HEK293 (cell line): Measurements from ENCODE around the gene RPL6.

Source experiments
- GLI4 ChIP-seq: fragments of 450-650 bp; formaldehyde crosslinking; IDR thresholded peaks from 2 replicates; pipeline ENCODE4 v1.5.1; 2016; ENCODE audit warnings: missing biosample characterization, missing genetic modification characterization
- KLF8 ChIP-seq: fragments of 450-650 bp; formaldehyde crosslinking; IDR thresholded peaks from 2 replicates; pipeline ENCODE4 v1.5.1; 2016; ENCODE audit warnings: missing biosample characterization, missing genetic modification characterization
- MYNN ChIP-seq: fragments of 450-650 bp; formaldehyde crosslinking; IDR thresholded peaks from 2 replicates; pipeline ENCODE4 v1.5.1; 2016; ENCODE audit warnings: missing biosample characterization, missing genetic modification characterization, borderline replicate concordance
- YY2 ChIP-seq: fragments of 450-650 bp; formaldehyde crosslinking; IDR thresholded peaks from 2 replicates; pipeline ENCODE4 v1.5.1; 2016; ENCODE audit warnings: missing biosample characterization, missing genetic modification characterization
- ZBTB1 ChIP-seq: fragments of 450-650 bp; formaldehyde crosslinking; IDR thresholded peaks from 2 replicates; pipeline ENCODE4 v1.5.1; 2016; ENCODE audit warnings: missing biosample characterization, missing genetic modification characterization
- ZNF132 ChIP-seq: fragments of 450-650 bp; formaldehyde crosslinking; IDR thresholded peaks from 2 replicates; pipeline ENCODE4 v1.5.1; 2017; ENCODE audit warnings: missing biosample characterization, missing genetic modification characterization, borderline replicate concordance
- ZNF146 ChIP-seq: fragments of 450-650 bp; formaldehyde crosslinking; IDR thresholded peaks from 2 replicates; pipeline ENCODE4 v1.5.1; 2016; ENCODE audit warnings: missing biosample characterization, missing genetic modification characterization
- ZNF202 ChIP-seq: fragments of 450-650 bp; formaldehyde crosslinking; IDR thresholded peaks from 2 replicates; pipeline ENCODE4 v1.5.1; 2016; ENCODE audit warnings: missing biosample characterization, missing genetic modification characterization, borderline replicate concordance
- ZNF239 ChIP-seq: fragments of 450-650 bp; formaldehyde crosslinking; IDR thresholded peaks from 2 replicates; pipeline ENCODE4 v1.5.1; 2016; ENCODE audit warnings: missing biosample characterization, missing genetic modification characterization
- ZNF266 ChIP-seq: fragments of 450-650 bp; formaldehyde crosslinking; IDR thresholded peaks from 2 replicates; pipeline ENCODE4 v1.5.1; 2016; ENCODE audit warnings: missing biosample characterization, missing genetic modification characterization, low read depth
- ZNF335 ChIP-seq: fragments of 450-650 bp; formaldehyde crosslinking; conservative IDR thresholded peaks from 2 replicates; pipeline ENCODE4 v1.5.1; 2016; ENCODE audit warnings: missing biosample characterization, missing genetic modification characterization
- ZNF394 ChIP-seq: fragments of 450-650 bp; formaldehyde crosslinking; IDR thresholded peaks from 2 replicates; pipeline ENCODE4 v1.5.1; 2016; ENCODE audit warnings: missing biosample characterization, missing genetic modification characterization, mild to moderate bottlenecking, moderate library complexity, borderline replicate concordance
- ZNF629 ChIP-seq: fragments of 450-650 bp; formaldehyde crosslinking; IDR thresholded peaks from 2 replicates; pipeline ENCODE4 v1.5.1; 2017; ENCODE audit warnings: missing biosample characterization, missing genetic modification characterization
- ZNF670 ChIP-seq: fragments of 450-650 bp; formaldehyde crosslinking; IDR thresholded peaks from 2 replicates; pipeline ENCODE4 v1.5.1; 2016; ENCODE audit warnings: missing biosample characterization, missing genetic modification characterization, low read depth
- ZNF677 ChIP-seq: fragments of 450-650 bp; IDR thresholded peaks from 2 replicates; pipeline ENCODE4 v1.5.0; 2018; ENCODE audit warnings: missing biosample characterization, mild to moderate bottlenecking, missing genetic modification characterization, moderate library complexity
- ZNF777 ChIP-seq: fragments of 450-650 bp; formaldehyde crosslinking; IDR thresholded peaks from 2 replicates; pipeline ENCODE4 v1.5.1; 2017; ENCODE audit warnings: missing biosample characterization, missing genetic modification characterization, borderline replicate concordance
- TF ChIP-seq, protein P1 (sequence below): fragments of 450-650 bp; formaldehyde crosslinking; IDR thresholded peaks from 2 replicates; pipeline ENCODE4 v1.5.1; 2017; ENCODE audit warnings: missing biosample characterization, missing genetic modification characterization
- TF ChIP-seq, protein P2 (sequence below): fragments of 450-650 bp; formaldehyde crosslinking; IDR thresholded peaks from 2 replicates; pipeline ENCODE4 v1.5.1; 2016; ENCODE audit warnings: missing biosample characterization, missing genetic modification characterization, borderline replicate concordance
- TF ChIP-seq, protein P3 (sequence below): fragments of 450-650 bp; formaldehyde crosslinking; IDR thresholded peaks from 2 replicates; pipeline ENCODE4 v1.5.1; 2016; ENCODE audit warnings: missing biosample characterization, missing genetic modification characterization
- TF ChIP-seq, protein P4 (sequence below): fragments of 450-650 bp; formaldehyde crosslinking; IDR thresholded peaks from 2 replicates; pipeline ENCODE4 v1.5.1; 2016; ENCODE audit warnings: missing biosample characterization, missing genetic modification characterization, low read depth
- TF ChIP-seq, protein P5 (sequence below): fragments of 450-650 bp; formaldehyde crosslinking; conservative IDR thresholded peaks from 2 replicates; pipeline ENCODE4 v1.5.1; 2016; ENCODE audit warnings: low read depth, missing biosample characterization, missing genetic modification characterization
- TF ChIP-seq, protein P6 (sequence below): fragments of 450-650 bp; formaldehyde crosslinking; IDR thresholded peaks from 2 replicates; pipeline ENCODE4 v1.5.1; 2016; ENCODE audit warnings: missing biosample characterization, missing genetic modification characterization

The RPL6 gene

DNA sequence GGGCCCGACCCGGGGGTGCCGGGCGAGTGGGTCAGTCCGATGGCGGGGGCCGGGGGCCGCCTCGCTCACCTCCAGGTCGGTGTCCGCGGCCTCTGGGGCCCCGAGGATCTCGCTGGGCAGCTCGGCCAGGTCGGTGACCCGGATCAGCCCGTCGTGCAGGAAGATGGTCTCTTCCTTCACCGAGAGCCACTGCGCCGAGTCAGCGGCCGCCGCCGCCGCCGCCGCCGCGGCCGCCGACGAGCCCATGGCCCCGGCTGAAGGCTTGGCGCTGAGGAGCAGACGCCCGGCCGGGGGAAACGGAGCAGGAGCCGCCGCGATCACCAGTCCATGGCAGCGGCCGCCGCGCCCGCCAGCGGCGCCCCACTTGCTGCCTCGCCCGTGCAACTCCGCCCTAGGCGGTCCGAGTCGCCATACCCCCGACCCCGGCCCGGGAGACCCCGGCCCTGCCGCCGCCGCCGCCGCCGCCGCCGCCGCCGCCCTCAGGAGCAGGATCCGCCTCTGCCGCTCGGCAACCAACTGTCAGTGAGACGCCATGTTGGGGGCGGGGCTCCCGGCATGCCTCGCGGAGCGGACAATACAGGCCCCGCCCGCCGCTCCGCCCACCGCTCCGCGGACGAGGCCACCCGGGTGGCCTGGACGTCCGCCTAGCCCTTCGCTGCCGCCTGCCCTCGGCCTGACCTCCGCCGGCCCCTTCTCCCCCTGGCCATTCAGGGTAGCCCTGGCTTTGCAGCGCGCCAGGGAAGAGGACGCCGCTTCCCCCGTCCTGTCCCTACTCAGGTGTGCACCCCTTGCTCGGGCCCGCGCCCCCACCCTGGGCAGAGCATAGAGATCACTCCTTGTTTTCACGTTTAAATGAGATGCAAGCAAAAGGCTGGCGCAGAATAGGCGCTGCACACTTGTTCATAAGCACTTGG lies 27.3 kb downstream of the RPL6 start, which contains the start of gene HECTD4 (continued):
- no peak for TF ChIP-seq GLI4 (tag by site-specific recombination)
- TF ChIP-seq, protein P1, sequence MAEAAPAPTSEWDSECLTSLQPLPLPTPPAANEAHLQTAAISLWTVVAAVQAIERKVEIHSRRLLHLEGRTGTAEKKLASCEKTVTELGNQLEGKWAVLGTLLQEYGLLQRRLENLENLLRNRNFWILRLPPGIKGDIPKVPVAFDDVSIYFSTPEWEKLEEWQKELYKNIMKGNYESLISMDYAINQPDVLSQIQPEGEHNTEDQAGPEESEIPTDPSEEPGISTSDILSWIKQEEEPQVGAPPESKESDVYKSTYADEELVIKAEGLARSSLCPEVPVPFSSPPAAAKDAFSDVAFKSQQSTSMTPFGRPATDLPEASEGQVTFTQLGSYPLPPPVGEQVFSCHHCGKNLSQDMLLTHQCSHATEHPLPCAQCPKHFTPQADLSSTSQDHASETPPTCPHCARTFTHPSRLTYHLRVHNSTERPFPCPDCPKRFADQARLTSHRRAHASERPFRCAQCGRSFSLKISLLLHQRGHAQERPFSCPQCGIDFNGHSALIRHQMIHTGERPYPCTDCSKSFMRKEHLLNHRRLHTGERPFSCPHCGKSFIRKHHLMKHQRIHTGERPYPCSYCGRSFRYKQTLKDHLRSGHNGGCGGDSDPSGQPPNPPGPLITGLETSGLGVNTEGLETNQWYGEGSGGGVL (tag by site-specific recombination), result no peak
- no peak for TF ChIP-seq ZNF266 (tag by site-specific recombination)
- no peak for TF ChIP-seq ZNF394 (tag by site-specific recombination)
- peak; percentile 42; the same call in 1 of the 2 replicates for TF ChIP-seq ZNF629 (tag by site-specific recombination)
- peak; percentile 96 for TF ChIP-seq ZNF335 (tag by site-specific recombination)
- TF ChIP-seq ZNF677 (tag by site-specific recombination), result no peak
- peak; percentile 92; the same call in 1 of the 2 replicates for TF ChIP-seq KLF8 (tag by site-specific recombination)
- TF ChIP-seq, protein P2, sequence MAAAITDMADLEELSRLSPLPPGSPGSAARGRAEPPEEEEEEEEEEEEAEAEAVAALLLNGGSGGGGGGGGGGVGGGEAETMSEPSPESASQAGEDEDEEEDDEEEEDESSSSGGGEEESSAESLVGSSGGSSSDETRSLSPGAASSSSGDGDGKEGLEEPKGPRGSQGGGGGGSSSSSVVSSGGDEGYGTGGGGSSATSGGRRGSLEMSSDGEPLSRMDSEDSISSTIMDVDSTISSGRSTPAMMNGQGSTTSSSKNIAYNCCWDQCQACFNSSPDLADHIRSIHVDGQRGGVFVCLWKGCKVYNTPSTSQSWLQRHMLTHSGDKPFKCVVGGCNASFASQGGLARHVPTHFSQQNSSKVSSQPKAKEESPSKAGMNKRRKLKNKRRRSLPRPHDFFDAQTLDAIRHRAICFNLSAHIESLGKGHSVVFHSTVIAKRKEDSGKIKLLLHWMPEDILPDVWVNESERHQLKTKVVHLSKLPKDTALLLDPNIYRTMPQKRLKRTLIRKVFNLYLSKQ (tag by site-specific recombination), result no peak
- 0 out of 2 replicates have a peak, but pooled peaks have one; percentile 52 for TF ChIP-seq YY2
- no peak for TF ChIP-seq ZNF777 (tag by site-specific recombination)
- TF ChIP-seq, protein P3, sequence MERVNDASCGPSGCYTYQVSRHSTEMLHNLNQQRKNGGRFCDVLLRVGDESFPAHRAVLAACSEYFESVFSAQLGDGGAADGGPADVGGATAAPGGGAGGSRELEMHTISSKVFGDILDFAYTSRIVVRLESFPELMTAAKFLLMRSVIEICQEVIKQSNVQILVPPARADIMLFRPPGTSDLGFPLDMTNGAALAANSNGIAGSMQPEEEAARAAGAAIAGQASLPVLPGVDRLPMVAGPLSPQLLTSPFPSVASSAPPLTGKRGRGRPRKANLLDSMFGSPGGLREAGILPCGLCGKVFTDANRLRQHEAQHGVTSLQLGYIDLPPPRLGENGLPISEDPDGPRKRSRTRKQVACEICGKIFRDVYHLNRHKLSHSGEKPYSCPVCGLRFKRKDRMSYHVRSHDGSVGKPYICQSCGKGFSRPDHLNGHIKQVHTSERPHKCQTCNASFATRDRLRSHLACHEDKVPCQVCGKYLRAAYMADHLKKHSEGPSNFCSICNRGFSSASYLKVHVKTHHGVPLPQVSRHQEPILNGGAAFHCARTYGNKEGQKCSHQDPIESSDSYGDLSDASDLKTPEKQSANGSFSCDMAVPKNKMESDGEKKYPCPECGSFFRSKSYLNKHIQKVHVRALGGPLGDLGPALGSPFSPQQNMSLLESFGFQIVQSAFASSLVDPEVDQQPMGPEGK (tag by site-specific recombination), result peak; percentile 82
- no peak for TF ChIP-seq ZNF239 (tag by site-specific recombination)
- TF ChIP-seq, protein P4, sequence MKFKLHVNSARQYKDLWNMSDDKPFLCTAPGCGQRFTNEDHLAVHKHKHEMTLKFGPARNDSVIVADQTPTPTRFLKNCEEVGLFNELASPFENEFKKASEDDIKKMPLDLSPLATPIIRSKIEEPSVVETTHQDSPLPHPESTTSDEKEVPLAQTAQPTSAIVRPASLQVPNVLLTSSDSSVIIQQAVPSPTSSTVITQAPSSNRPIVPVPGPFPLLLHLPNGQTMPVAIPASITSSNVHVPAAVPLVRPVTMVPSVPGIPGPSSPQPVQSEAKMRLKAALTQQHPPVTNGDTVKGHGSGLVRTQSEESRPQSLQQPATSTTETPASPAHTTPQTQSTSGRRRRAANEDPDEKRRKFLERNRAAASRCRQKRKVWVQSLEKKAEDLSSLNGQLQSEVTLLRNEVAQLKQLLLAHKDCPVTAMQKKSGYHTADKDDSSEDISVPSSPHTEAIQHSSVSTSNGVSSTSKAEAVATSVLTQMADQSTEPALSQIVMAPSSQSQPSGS (tag by site-specific recombination), result no peak
- TF ChIP-seq ZNF146 (tag by site-specific recombination), result no peak
- no peak for TF ChIP-seq ZNF202 (tag by site-specific recombination)
- TF ChIP-seq ZNF132 (tag by site-specific recombination), result no peak
- no peak for TF ChIP-seq MYNN (tag by site-specific recombination)
- TF ChIP-seq, protein P5, sequence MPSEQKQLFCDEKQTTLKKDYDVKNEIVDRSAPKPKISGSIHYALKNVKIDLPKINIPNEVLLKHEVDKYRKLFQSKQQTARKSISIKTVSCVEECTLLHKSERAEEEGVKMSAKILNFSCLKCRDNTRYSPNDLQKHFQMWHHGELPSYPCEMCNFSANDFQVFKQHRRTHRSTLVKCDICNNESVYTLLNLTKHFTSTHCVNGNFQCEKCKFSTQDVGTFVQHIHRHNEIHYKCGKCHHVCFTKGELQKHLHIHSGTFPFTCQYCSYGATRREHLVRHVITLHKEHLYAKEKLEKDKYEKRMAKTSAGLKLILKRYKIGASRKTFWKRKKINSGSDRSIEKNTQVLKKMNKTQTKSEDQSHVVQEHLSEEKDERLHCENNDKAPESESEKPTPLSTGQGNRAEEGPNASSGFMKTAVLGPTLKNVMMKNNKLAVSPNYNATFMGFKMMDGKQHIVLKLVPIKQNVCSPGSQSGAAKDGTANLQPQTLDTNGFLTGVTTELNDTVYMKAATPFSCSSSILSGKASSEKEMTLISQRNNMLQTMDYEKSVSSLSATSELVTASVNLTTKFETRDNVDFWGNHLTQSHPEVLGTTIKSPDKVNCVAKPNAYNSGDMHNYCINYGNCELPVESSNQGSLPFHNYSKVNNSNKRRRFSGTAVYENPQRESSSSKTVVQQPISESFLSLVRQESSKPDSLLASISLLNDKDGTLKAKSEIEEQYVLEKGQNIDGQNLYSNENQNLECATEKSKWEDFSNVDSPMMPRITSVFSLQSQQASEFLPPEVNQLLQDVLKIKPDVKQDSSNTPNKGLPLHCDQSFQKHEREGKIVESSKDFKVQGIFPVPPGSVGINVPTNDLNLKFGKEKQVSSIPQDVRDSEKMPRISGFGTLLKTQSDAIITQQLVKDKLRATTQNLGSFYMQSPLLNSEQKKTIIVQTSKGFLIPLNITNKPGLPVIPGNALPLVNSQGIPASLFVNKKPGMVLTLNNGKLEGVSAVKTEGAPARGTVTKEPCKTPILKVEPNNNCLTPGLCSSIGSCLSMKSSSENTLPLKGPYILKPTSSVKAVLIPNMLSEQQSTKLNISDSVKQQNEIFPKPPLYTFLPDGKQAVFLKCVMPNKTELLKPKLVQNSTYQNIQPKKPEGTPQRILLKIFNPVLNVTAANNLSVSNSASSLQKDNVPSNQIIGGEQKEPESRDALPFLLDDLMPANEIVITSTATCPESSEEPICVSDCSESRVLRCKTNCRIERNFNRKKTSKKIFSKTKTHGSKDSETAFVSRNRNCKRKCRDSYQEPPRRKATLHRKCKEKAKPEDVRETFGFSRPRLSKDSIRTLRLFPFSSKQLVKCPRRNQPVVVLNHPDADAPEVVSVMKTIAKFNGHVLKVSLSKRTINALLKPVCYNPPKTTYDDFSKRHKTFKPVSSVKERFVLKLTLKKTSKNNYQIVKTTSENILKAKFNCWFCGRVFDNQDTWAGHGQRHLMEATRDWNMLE, result no peak
- TF ChIP-seq, protein P6, sequence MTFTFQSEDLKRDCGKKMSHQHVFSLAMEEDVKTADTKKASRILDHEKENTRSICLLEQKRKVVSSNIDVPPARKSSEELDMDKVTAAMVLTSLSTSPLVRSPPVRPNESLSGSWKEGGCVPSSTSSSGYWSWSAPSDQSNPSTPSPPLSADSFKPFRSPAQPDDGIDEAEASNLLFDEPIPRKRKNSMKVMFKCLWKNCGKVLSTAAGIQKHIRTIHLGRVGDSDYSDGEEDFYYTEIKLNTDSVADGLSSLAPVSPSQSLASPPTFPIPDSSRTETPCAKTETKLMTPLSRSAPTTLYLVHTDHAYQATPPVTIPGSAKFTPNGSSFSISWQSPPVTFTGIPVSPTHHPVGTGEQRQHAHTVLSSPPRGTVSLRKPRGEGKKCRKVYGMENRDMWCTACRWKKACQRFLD (tag by site-specific recombination), result no peak
- no peak for TF ChIP-seq ZNF670
- no peak for TF ChIP-seq ZBTB1 (tag by site-specific recombination)
